ENCODE measurements around the gene GALNTL6. TPM values are rescaled to one million over a fixed set of nuclear protein-coding genes. Genes with fewer than 3 reads are reported as not detected.

GALNTL6 gene
- total and polyA plus RNA-seq, 2 donors (not counting 1 experiment from before 2014, with no cell fraction given), result not detected

DNA sequence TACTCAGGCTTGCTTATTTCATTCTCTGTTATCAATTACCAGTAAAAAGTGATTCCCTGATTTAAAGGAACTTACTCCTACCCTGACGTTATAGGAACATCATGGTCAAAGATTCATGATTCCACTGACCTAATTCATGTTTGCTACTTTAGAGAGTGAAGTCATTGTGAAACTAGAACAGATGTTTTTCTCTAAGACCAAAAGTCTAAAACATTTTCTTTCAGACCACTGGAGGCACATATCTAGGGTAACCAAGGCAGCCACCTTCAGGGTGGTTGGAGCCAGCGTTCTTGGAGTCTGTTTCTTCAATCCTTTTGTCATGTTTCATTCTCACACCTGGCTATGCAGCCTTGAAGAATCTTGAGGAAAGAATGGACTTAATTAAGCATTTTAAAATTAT is 77.8 kb downstream of the GALNTL6 start:
- no peaks in the 10 kb centered on the region for H4K20me1 ChIP-seq (ENCODE audit: control insufficient read depth, extremely low read depth, insufficient read depth, low read length)
- no peak overlapping the region for H2AFZ ChIP-seq (ENCODE audit: low read length)
- H3K79me2 ChIP-seq (ENCODE audit: control insufficient read depth, insufficient read depth, low read length), result no peaks in the 10 kb centered on the region
- H3K4me1 ChIP-seq (ENCODE audit: control insufficient read depth, extremely low read depth, insufficient read depth, low read length), result no peaks in the 10 kb centered on the region
- TF ChIP-seq, protein P1, sequence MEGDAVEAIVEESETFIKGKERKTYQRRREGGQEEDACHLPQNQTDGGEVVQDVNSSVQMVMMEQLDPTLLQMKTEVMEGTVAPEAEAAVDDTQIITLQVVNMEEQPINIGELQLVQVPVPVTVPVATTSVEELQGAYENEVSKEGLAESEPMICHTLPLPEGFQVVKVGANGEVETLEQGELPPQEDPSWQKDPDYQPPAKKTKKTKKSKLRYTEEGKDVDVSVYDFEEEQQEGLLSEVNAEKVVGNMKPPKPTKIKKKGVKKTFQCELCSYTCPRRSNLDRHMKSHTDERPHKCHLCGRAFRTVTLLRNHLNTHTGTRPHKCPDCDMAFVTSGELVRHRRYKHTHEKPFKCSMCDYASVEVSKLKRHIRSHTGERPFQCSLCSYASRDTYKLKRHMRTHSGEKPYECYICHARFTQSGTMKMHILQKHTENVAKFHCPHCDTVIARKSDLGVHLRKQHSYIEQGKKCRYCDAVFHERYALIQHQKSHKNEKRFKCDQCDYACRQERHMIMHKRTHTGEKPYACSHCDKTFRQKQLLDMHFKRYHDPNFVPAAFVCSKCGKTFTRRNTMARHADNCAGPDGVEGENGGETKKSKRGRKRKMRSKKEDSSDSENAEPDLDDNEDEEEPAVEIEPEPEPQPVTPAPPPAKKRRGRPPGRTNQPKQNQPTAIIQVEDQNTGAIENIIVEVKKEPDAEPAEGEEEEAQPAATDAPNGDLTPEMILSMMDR (conservative IDR thresholded peaks at IDR 0.05 in 1 of 2, IDR thresholded peaks at IDR 0.05 in 1 of 2; ENCODE audit: low read depth in 1 of 2, low read length in 2 of 2), result no peak
- no peak for TF ChIP-seq EZH2 (IDR thresholded peaks at IDR 0.05; ENCODE audit: low read length, missing control alignments)
- H3K36me3 ChIP-seq (ENCODE audit: control insufficient read depth, insufficient read depth, low read length), result no peaks in the 10 kb centered on the region
- H3K27me3 ChIP-seq (ENCODE audit: control insufficient read depth, insufficient read depth, low read length), result no peaks in the 10 kb centered on the region
- H3K4me3 ChIP-seq (replicated peaks in 1 of 4; ENCODE audit: control extremely low read depth in 1 of 4, insufficient read depth in 1 of 4, low read depth in 3 of 4, low read length in 4 of 4), result no peak overlapping the region
- DNase-seq (ENCODE audit: low read depth in 2 of 2), result no peak
- H3K4me2 ChIP-seq (ENCODE audit: extremely low read depth, insufficient read depth, low read length), result no peak overlapping the region
- no peaks in the 10 kb centered on the region for H3K9me3 ChIP-seq (ENCODE audit: control insufficient read depth, insufficient read depth, low read depth, low read length)
- no peak overlapping the region for H3K27ac ChIP-seq (ENCODE audit: insufficient read depth, low read length)
- H3K9ac ChIP-seq (ENCODE audit: insufficient read depth, low read length), result no peak overlapping the region

DNA sequence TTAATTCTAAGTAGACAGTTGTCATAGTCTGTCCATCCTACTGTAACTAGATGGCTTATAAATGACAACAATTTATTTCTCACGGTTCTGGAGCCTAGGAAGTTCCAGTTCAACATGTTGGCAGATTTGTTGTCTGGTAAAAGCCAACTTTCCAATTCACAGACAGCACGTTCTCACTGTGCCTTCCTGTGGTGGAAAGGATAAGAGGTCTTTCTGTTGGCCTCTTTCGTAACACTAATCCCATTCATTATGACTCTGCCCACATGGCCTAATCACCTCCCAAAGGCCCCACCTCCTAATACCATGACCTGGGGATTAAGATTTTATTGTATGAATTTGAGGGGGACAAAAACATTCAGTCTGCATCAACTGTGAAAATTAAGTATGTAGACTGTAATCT is 83.2 kb downstream of the GALNTL6 start:
- no peaks in the 10 kb centered on the region for H3K4me1 ChIP-seq (ENCODE audit: control insufficient read depth, extremely low read depth, insufficient read depth, low read length)
- H3K9me3 ChIP-seq (ENCODE audit: control insufficient read depth, insufficient read depth, low read depth, low read length), result no peaks in the 10 kb centered on the region
- H3K9ac ChIP-seq (ENCODE audit: insufficient read depth, low read length), result no peak overlapping the region
- no peaks in the 10 kb centered on the region for H3K79me2 ChIP-seq (ENCODE audit: control insufficient read depth, insufficient read depth, low read length)
- H2AFZ ChIP-seq (ENCODE audit: low read length), result no peak overlapping the region
- H3K4me3 ChIP-seq (replicated peaks in 1 of 4; ENCODE audit: control extremely low read depth in 1 of 4, insufficient read depth in 1 of 4, low read depth in 3 of 4, low read length in 4 of 4), result no peak overlapping the region
- TF ChIP-seq, protein P1 (conservative IDR thresholded peaks at IDR 0.05 in 1 of 2, IDR thresholded peaks at IDR 0.05 in 1 of 2; ENCODE audit: low read depth in 1 of 2, low read length in 2 of 2), result no peak
- TF ChIP-seq EZH2 (IDR thresholded peaks at IDR 0.05; ENCODE audit: low read length, missing control alignments), result no peak
- no peaks in the 10 kb centered on the region for H3K27me3 ChIP-seq (ENCODE audit: control insufficient read depth, insufficient read depth, low read length)
- H3K27ac ChIP-seq (ENCODE audit: insufficient read depth, low read length), result no peak overlapping the region
- no peak overlapping the region for H3K4me2 ChIP-seq (ENCODE audit: extremely low read depth, insufficient read depth, low read length)
- no peaks in the 10 kb centered on the region for H3K36me3 ChIP-seq (ENCODE audit: control insufficient read depth, insufficient read depth, low read length)
- no peaks in the 10 kb centered on the region for H4K20me1 ChIP-seq (ENCODE audit: control insufficient read depth, extremely low read depth, insufficient read depth, low read length)
- DNase-seq (ENCODE audit: low read depth in 2 of 2), result no peak

DNA sequence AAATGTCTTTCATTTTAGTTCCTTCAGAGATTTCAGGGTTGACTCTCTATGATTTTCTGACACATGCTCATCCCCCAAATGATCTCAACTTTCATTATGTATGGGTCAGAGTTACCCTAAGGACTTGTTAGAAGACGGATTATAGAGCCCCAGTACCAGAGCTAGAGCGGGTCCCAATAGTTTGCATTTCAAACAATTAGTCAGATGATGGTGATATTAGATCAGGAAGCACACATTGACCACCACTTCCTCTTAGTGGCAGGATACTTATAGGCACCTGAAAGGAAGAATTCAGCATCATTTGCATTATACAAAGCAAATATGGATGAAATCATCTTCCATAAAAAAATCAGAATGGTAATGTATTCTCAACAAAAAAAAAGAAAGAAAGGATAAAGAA is 106.1 kb downstream of the GALNTL6 start:
- Histone ChIP-seq H3K27me3 (ENCODE audit: control insufficient read depth, insufficient read depth, low read length) (no peaks in the 10 kb centered on the region), H3K4me3 (replicated peaks in 1 of 4; ENCODE audit: control extremely low read depth in 1 of 4, insufficient read depth in 1 of 4, low read depth in 3 of 4, low read length in 4 of 4) (no peak overlapping the region)

More for the DNA sequence above, 106.1 kb downstream of the GALNTL6 start:
- no peak for DNase-seq (ENCODE audit: low read depth in 2 of 2)
- Histone ChIP-seq H4K20me1 (ENCODE audit: control insufficient read depth, extremely low read depth, insufficient read depth, low read length) (no peaks in the 10 kb centered on the region), H3K4me1 (ENCODE audit: control insufficient read depth, extremely low read depth, insufficient read depth, low read length) (no peaks in the 10 kb centered on the region), H2AFZ (ENCODE audit: low read length) (no peak overlapping the region), H3K36me3 (ENCODE audit: control insufficient read depth, insufficient read depth, low read length) (no peaks in the 10 kb centered on the region), H3K9ac (ENCODE audit: insufficient read depth, low read length) (no peak overlapping the region), H3K9me3 (ENCODE audit: control insufficient read depth, insufficient read depth, low read depth, low read length) (no peaks in the 10 kb centered on the region), H3K4me2 (ENCODE audit: extremely low read depth, insufficient read depth, low read length) (no peak overlapping the region), H3K79me2 (ENCODE audit: control insufficient read depth, insufficient read depth, low read length) (no peaks in the 10 kb centered on the region), H3K27ac (ENCODE audit: insufficient read depth, low read length) (no peak overlapping the region)
- TF ChIP-seq, protein P1 (conservative IDR thresholded peaks at IDR 0.05 in 1 of 2, IDR thresholded peaks at IDR 0.05 in 1 of 2; ENCODE audit: low read depth in 1 of 2, low read length in 2 of 2), result no peak
- TF ChIP-seq EZH2 (IDR thresholded peaks at IDR 0.05; ENCODE audit: low read length, missing control alignments), result no peak
